Natural killer cell (primary cell): ENCODE measurements around the gene GRK6. TPM values are rescaled to one million over a fixed set of nuclear protein-coding genes. Genes with fewer than 3 reads are reported as not detected.

Source experiments
- ATAC-seq, 3 donors: fragments of 150-1000 bp in 2 of 3; fragments of 200-7000 bp in 1 of 3; cut with Tn5 transposase; 1 replicate in 1 of 3; 2 replicates in 2 of 3; pipeline ENCODE4 v1.10.0; 2021; ENCODE audit warnings: mild to moderate bottlenecking in 2 of 3, moderate library complexity in 2 of 3
- DNase-seq, 2 donors: peaks; one replicate each; pipeline versions ENCODE4 v3.0.0 to v3.0.0-alpha.2; 2013 to 2021; ENCODE audit warnings: mixed read lengths in 1 of 2
- H3K27ac ChIP-seq: one replicate; pipeline ENCODE4 v1.5.1; 2013; ENCODE audit warnings: mild to moderate bottlenecking, low read length
- H3K27me3 ChIP-seq: one replicate; pipeline ENCODE4 v1.6.1; 2013; ENCODE audit warnings: low read length; ENCODE audit not compliant: control insufficient read depth, insufficient read depth
- H3K36me3 ChIP-seq: one replicate; pipeline ENCODE4 v1.6.1; 2013; ENCODE audit warnings: low read length; ENCODE audit not compliant: control insufficient read depth, insufficient read depth
- H3K4me1 ChIP-seq: one replicate; pipeline ENCODE4 v1.6.1; 2013; ENCODE audit warnings: low read length; ENCODE audit not compliant: control insufficient read depth, insufficient read depth
- H3K4me3 ChIP-seq: one replicate; pipeline ENCODE4 v1.5.1; 2013; ENCODE audit warnings: low read length
- H3K9me3 ChIP-seq: one replicate; pipeline ENCODE4 v1.6.1; 2013; ENCODE audit warnings: low read length; ENCODE audit not compliant: control insufficient read depth, insufficient read depth
- H3K27ac Mint-ChIP-seq, 2 donors: one replicate each; pipeline ENCODE4 v1.8.0; 2022; ENCODE audit warnings: mild to moderate bottlenecking in 2 of 2, mixed read lengths in 2 of 2, moderate library complexity in 1 of 2
- H3K27me3 Mint-ChIP-seq, 2 donors: one replicate each; pipeline ENCODE4 v1.8.0; 2022; ENCODE audit warnings: low read depth in 2 of 2, mixed read lengths in 2 of 2
- H3K36me3 Mint-ChIP-seq: one replicate; pipeline ENCODE4 v1.8.0; 2022; ENCODE audit warnings: mixed read lengths
- H3K4me1 Mint-ChIP-seq, 2 donors: one replicate each; pipeline ENCODE4 v1.8.0; 2022; ENCODE audit warnings: mixed read lengths in 2 of 2
- H3K4me3 Mint-ChIP-seq: one replicate; pipeline ENCODE4 v1.8.0; 2022; ENCODE audit warnings: mild to moderate bottlenecking, moderate library complexity, mixed read lengths
- H3K9me3 Mint-ChIP-seq, 2 donors: one replicate each; pipeline ENCODE4 v1.8.0; 2022; ENCODE audit warnings: mixed read lengths in 2 of 2
- CTCF ChIP-seq: fragments of 200-600 bp; IDR thresholded peaks from one replicate; pipeline ENCODE4 v1.8.0; 2022; ENCODE audit warnings: antibody characterized with exemption
- WGBS: methylation state at CpG from one replicate; pipeline ENCODE4 v1.1.7; 2013; ENCODE audit warnings: missing lambda C conversion rate; ENCODE audit not compliant: insufficient coverage; 5-methylcytosine and 5-hydroxymethylcytosine counted together
- intact Hi-C: fragments of 100-400 bp; cut with micrococcal nuclease; formaldehyde crosslinking; loops from one replicate; pipeline ENCODE4 v1.14.2; 2022
- total RNA-seq, 4 donors: library from RNA; stranded (reverse); fragments of 120-200 nt in 1 of 4; gene quantifications; one replicate each; pipeline versions ENCODE4 v1.2.3 to v1.2.4, GENCODE V29; 2013 to 2022

The GRK6 gene
- total RNA-seq, 3 donors from 2014 or later (not counting 1 experiment from before 2014, with no cell fraction given) = 173 to 221 (median 190) TPM

- no peak overlapping the region for H3K4me3 ChIP-seq
- H3K4me1 ChIP-seq = peaks cover 14% of the 10 kb centered on the region
- 46% methylated on average over 27 of the region's 27 CpGs for WGBS
- no peak for DNase-seq
- Mint-ChIP-seq H3K4me3 (no peak overlapping the region), H3K27ac (no peak overlapping the region), H3K36me3 (no peaks in the 10 kb centered on the region), H3K27me3 (no peaks in the 10 kb centered on the region), H3K9me3 (no peaks in the 10 kb centered on the region), H3K4me1 (peaks cover 0 to 5% of the 10 kb centered on the region in 2 donors)
- no peak for ATAC-seq
- H3K36me3 ChIP-seq = no peaks in the 10 kb centered on the region
- no peaks in the 10 kb centered on the region for H3K27me3 ChIP-seq
- TF ChIP-seq CTCF = no peak
- intact Hi-C loops = no loop called here
- no peaks in the 10 kb centered on the region for H3K9me3 ChIP-seq
- H3K27ac ChIP-seq = no peak overlapping the region
Observed at GRCh38 chr5:177462021-177462670, 35.7 kb downstream of the GRK6 start.

GRCh38 chr5:177465044-177465443, 38.6 kb downstream of the GRK6 start:
- DNase-seq (no peak), ATAC-seq (no peak)
- WGBS = 98% methylated on average over 6 of the region's 11 CpGs
- H3K36me3 ChIP-seq = no peaks in the 10 kb centered on the region
- Mint-ChIP-seq H3K9me3 (no peaks in the 10 kb centered on the region), H3K4me1 (peaks cover 14 to 17% of the 10 kb centered on the region in 2 donors), H3K4me3 (no peak overlapping the region), H3K27me3 (no peaks in the 10 kb centered on the region), H3K27ac (no peak overlapping the region), H3K36me3 (no peaks in the 10 kb centered on the region)
- TF ChIP-seq CTCF = no peak
- intact Hi-C loops = no loop called here
- H3K4me1 ChIP-seq = peaks cover 18% of the 10 kb centered on the region
- no peak overlapping the region for H3K4me3 ChIP-seq
- H3K27ac ChIP-seq = no peak overlapping the region
- no peaks in the 10 kb centered on the region for H3K9me3 ChIP-seq
- no peaks in the 10 kb centered on the region for H3K27me3 ChIP-seq

GRCh38 chr5:177466861-177467260, 40.4 kb downstream of the GRK6 start:
- no peaks in the 10 kb centered on the region for H3K36me3 Mint-ChIP-seq

More at GRCh38 chr5:177466861-177467260, 40.4 kb downstream of the GRK6 start:
- no peak overlapping the region for H3K27ac Mint-ChIP-seq
- H3K4me3 ChIP-seq = no peak overlapping the region
- no peaks in the 10 kb centered on the region for H3K27me3 ChIP-seq
- no peaks in the 10 kb centered on the region for H3K9me3 Mint-ChIP-seq
- intact Hi-C loops = no loop called here
- ATAC-seq (no peak), DNase-seq (no peak)
- no peaks in the 10 kb centered on the region for H3K27me3 Mint-ChIP-seq
- peaks cover 14 to 24% of the 10 kb centered on the region in 2 donors for H3K4me1 Mint-ChIP-seq
- no peak overlapping the region for H3K27ac ChIP-seq
- no peaks in the 10 kb centered on the region for H3K9me3 ChIP-seq
- peaks cover 24% of the 10 kb centered on the region for H3K4me1 ChIP-seq
- H3K36me3 ChIP-seq = no peaks in the 10 kb centered on the region
- WGBS = 94% methylated on average over 25 of the region's 25 CpGs
- no peak overlapping the region for H3K4me3 Mint-ChIP-seq
- no peak for TF ChIP-seq CTCF
